GM20000 (cell line): ENCODE results near the gene CNGA1.

Experiments used
- DNase-seq: peaks from one replicate; pipeline ENCODE4 v3.0.0; 2012; ENCODE audit warnings: low spot score
- TF ChIP-seq, protein P1 (sequence below): IDR thresholded peaks from 2 replicates; pipeline ENCODE4 v1.5.1; 2012; ENCODE audit warnings: mild to moderate bottlenecking, control low read depth; ENCODE audit errors: extremely low read depth, missing control alignments

Gene CNGA1

DNA sequence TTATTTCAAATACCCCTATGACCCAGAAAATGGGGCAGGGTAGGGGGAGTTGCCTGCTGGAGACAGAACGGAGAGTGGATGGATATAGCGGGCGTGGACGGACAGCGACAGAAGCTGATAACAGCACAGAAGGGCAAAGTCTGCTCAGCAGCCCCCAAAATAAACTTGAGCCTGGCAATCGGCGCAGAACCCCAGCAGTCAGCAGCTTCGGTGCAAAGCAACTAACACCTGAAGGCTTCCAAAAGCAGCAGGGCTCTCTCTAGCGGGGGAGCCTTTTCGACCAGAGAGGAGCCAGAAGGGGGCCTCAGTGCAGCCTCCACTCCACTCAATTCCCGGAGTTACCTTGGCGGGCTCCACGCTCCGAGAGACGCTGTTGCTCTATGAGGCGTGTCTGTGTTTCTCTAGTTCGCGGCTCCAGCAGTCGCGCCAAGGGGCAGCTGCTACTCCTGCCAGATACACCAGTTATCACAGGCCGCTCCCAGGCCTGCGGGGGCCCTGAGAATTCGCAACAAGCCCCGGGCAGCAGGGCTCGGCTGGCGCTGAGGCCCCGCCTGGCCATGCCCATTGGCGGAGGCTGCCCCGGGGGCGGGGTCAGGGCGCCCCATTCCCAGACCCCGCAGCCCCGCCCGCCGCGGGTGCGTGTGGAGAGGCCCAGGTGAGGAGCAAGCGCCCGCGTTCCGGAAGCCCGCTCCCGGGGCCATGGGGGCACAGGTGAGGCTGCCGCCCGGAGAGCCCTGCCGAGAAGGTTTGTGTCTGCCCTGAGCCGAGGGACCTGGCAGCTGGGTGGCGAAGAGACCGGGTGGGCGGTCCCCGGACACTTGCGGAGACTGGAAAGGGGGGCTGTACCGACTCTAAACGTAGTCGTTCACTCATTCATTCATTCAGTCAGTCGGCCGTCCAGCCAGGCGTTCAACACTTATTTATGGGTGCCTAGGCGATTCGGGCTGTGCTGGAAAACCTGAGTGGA lies at the start of gene CNGA1, which contains the start of gene NIPAL1:
Gene CNGA1, minus strand, starts transcription at position 541 of the 967 bp plus-strand sequence. CDS start 63,992 bp downstream, outside the sequence.
Gene NIPAL1, plus strand, starts transcription at position 632 of the 967 bp plus-strand sequence. Its CDS starts 68 bp downstream, at position 700.
- DNase-seq, result peak; percentile 86
- TF ChIP-seq, protein P1, sequence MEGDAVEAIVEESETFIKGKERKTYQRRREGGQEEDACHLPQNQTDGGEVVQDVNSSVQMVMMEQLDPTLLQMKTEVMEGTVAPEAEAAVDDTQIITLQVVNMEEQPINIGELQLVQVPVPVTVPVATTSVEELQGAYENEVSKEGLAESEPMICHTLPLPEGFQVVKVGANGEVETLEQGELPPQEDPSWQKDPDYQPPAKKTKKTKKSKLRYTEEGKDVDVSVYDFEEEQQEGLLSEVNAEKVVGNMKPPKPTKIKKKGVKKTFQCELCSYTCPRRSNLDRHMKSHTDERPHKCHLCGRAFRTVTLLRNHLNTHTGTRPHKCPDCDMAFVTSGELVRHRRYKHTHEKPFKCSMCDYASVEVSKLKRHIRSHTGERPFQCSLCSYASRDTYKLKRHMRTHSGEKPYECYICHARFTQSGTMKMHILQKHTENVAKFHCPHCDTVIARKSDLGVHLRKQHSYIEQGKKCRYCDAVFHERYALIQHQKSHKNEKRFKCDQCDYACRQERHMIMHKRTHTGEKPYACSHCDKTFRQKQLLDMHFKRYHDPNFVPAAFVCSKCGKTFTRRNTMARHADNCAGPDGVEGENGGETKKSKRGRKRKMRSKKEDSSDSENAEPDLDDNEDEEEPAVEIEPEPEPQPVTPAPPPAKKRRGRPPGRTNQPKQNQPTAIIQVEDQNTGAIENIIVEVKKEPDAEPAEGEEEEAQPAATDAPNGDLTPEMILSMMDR, result peak; percentile 33

DNA sequence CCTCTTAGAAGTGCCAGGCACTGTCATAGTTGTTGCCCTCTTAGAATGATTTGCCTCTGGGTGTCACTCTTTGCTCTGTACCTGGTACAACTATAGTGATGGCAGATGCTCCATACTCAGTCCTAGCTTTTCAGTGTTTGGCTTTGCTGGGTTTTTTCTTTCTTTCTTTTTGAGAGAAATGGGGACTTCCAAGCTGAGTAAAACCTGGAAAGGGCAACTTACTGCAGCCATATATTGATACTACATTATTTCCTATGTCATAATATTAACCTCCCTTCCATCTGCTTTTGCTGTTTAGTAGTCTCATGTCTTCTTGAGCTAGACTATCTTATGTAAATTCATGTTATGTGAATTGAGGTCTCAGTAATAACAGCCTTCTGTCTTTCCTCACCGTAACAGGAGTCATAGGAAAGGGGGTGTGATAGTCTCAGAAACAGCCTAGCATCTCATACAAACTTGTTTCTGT lies 49.1 kb upstream of the CNGA1 start:
- peak; percentile 32 for DNase-seq
- TF ChIP-seq, protein P1, result no peak

DNA sequence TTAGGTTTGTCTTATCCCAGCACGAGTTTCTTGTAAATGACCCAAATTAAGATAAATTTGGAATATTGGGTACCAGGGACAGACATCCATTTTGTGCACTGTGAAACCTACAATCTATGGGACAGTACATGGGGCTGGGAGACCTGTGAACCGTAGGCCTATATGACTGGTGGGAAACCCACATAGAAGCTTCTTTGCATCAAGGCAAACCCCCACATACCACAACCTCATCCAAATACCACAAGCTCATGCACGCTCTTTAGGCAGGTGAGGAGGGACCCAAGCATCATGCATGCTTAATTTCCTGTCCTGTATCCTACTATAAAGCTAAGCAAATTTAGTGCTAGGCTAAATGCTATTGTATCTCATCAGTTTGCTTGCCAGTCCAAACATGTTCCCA lies 47.9 kb upstream of the CNGA1 start:
- DNase-seq, result no peak
- TF ChIP-seq, protein P1, result no peak

DNA sequence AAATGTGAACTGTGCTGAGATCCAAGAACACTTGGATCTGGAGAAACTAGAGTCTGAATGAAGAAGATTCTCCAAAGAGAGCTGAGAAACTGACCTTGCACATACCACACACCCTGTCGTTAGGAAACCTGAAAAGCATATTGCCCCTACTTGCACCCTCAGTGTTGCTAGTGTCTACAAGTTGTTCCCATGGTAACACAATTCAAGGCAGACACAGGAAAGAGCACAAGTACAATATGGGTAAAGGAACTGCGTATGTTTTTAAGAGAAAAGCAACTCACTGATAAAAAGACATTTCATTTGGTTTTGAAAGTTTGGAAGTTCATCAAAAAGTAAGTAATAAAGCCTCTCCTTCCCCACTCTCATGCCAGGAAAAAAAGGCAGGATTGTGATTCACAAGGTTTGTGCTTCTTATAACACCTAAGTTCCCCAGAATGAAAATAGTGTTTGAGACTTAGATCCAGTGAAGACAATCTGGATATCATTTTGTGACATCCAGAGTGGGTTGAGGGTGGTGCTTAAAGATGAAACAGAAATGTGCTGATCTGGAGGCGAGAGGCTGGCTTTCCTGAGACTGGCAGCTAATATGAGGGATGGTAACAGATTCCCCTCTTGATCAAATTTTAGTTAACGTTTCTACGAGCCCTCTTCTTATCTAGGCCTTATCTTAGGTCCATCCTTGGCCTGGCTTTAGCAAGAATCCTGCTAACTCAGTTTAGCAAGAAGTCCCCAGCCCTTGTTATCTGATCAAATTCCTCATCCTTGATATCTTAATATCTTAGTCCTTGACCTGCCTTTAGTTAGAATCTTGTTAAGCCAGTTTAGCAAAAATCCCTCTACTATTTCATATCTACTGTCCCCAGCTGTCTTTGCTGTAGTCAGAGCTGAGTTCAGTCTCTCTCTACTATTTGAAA lies 42.4 kb upstream of the CNGA1 start:
- DNase-seq, result no peak
- TF ChIP-seq, protein P1, result no peak

DNA sequence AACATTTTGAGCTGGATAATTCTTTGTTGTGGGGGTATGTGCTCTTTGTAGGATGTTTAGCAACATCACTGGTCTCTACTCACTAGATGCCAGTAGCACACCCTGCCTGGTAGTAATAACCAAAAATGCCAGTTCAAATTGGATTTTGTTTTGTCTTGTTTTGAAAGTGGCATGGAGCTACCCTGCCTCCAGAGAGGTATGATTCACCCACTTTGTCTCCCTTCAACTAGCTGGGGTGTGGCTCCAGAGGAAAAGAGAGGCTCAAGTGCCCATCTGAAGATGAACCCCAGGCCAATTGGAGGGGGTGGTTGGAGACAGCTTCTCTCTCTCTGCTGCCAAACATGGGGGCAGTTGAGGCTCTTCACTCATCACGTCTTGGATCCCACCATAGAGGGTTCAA lies 34.6 kb upstream of the CNGA1 start:
- TF ChIP-seq, protein P1, result no peak
- no peak for DNase-seq

DNA sequence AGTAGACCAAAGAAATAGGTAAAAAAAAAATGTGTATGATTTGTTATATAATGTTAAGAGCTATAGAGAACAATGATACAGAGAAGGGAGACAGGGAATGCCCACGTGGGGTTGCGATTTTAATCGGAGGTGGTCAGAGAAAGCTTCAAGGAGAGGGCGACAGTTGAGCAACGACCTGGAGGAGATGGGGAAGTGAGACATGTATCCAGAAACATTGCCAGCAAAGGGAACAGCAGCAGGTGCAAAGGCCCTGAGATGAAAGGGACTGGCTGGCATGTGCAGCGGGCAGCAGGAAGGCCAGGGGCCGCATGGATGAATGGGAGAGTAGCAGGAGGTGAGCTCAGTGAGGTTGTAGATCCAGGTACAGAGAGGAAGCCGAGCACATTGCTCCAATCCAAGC lies 33.0 kb upstream of the CNGA1 start:
- TF ChIP-seq, protein P1, result no peak

More for the DNA sequence above, 33.0 kb upstream of the CNGA1 start:
- DNase-seq, result no peak
